NCI-H1105 (cell line): Measurements from ENCODE around the gene DIAPH3.

Source experiments
- DNase-seq: peaks from one replicate; lab custom pipeline; 2025; lab: John Stamatoyannopoulos, UW

Gene DIAPH3

DNA sequence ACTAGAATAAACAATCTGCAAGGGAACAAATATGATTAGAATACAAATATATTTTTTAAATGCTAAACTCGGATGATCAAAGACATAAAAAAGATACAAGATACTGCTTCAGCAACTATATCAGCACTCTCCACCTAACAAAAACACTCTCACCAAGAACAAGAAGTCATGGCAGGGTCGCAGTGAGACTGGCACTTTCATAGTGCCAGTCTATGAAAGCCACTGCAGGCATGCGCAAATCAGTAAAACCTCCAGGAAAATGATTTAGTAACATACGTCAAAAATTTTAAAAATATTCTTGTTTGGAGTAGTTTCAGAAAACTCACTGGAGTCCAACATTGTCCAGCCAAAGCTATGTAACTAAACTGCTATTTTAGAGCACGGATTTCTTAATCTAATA is 295.9 kb downstream of the DIAPH3 start:
- DNase-seq, result no peak

DNA sequence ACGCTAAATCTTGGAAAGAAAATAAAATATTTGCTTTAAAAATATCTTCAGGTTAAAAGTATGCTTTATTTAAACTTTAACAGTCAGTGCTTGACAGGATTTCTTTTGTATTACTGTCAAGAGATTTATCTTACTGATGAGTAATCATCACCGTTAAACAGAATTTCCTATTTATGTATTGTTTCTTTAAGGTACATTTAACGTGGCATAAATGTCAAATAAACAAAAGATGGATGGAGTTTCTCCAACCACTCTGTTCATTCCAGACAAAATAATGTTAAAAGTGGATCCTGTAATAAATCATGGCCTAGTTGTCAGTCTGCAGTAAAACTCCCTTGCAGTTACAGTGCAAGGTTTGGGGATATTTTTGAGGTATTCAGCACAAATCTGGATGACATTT is 298.3 kb downstream of the DIAPH3 start:
- no peak for DNase-seq

DNA sequence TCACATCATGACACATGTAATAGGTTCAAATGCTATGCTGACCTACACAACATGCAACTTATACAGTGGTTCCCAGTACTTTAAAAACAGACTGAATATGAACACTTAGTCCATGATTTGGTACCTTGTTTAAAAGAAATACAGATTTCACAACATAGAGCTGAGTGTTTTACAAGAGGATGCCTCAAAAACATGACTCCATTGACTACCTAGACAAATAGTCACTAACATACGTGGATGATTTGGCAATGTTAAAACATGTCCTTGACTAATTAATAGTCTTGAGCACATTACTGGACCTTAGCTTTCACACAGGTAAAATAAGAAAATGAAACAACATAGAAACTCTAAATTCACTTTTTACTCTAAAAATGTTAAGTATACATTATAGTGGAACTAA is 300.1 kb downstream of the DIAPH3 start:
- DNase-seq, result no peak

DNA sequence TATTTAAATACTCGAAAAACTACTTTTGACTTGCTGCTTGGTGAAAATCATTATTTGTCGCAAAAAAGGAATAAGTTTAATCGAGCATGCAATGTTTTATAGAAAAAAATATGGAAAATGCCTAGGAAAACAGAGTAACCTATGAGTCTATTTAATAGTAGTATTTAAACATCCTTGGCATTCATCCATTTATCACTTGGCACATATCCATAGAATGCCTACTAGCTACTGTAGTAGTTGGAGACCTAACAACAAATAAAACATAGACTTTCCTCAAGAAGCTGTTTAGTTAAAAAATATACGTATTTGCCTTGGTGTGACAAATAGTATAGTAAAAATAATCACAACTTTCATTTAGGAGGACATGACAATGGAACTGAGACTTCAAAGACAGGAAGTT is 302.1 kb downstream of the DIAPH3 start:
- peak; percentile 20 for DNase-seq

DNA sequence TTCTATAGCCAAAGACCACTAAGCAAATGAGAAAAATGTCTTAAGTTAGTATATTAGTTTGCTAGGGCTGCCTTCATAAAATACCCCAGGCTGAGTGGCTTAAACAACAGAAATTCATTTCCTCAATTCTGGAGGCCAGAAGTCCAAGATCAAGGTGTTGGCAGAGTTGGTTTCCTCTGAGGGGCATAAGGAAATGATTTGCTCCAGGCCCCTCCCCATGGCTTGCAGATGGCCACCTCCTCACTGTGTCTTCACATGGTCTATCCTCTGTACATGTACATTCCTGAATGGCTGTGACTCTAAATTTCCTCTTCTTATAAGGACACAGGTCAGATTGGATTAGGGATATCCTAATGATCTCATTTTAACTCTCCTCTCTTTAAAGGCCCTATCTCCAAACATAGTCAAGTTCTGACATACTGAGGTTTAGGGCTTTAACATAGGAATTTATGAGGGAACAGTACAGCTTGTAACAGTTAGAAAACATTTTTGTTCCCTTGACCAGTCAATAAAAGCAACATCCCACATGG is 307.4 kb downstream of the DIAPH3 start:
- no peak for DNase-seq

DNA sequence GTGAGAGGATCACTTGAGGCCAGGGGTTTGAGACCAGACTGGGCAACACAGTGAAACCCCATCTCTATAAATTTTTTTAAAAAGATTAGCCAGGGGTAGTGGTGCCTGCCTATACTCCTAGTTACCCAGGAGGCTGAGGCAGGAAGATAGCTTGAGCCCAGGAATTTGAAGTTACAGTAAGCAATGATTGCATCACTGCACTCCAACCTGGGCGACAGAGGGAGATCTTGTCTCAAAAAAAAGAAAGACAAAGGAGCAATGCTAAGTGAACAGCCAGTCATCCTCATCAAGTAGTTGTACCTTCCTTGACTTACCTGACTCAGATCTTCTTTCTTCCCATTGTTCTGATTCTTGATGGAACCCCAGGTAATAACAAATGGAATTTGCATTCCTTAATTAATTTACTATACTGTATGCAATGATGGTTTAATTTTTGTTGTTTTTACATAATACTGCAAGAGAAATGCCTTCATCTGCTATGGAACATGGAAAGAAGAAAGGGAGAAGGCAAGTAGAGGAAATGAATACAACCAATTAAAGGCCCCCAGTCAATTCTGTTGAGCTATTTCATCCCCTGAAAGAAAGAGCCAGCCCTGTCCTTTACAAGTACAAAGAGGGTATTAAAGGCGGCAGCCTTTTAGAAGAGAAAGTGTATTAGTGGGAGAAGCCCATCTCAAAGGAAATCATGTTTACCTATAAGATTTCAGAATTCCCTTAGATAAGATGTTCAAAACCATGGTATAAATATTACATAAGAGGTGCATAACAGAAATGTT is 316.7 kb downstream of the DIAPH3 start:
- no peak for DNase-seq

DNA sequence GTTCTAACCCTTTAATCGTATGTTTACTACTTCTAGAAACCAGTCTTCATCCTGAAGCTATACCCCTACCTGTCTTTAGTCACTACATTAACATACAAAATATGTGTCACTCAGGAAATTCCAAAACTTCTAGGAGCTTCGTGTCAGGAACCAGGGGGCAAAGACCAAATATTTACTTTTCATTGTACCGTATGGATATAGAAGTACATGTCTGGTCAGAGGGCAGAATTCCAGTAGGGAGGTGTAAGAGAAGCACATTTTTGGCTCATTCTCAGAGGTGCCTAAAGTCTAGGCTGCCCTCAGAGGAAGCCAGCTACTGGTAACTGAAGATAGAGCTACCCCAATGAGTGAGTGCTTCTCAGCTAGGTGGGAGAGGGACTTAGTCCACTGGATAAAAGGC is 320.7 kb downstream of the DIAPH3 start:
- no peak for DNase-seq

DNA sequence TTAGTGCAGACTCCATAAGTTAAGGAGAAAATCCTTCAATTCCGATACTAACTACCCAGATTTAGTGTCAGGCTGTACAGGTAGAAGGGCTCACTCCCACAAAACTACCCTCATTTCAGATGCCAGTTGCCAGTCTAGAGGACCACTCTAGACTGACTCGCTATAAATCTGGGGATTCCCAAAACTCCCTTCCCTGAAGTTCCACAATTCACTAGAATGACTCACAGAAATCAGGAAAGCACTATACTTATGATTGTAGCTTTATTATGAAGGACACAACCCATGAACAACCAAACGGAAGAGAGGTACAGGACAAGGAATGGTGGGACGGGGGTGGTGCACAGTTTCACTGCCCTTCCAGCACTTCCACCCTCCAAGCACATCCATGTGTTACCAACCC is 321.2 kb downstream of the DIAPH3 start:
- DNase-seq, result no peak

DNA sequence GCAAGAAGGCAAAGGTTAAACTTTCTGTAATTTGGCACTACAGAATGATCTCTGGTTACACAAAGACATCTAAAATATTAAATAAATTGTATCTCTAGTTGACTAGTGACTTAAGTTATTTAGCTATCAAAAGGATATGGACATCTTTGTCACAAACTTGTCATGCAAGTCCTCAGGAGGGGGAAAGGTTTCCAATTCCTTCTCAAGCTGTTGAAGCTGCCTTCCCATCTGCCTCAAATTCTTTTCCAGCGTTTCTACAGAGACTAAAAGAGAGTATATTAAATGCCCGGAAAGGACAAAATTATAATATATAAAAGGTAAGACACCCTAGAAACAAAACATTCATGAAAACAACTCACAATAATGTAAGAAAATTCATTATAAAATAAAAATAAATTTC is 324.5 kb downstream of the DIAPH3 start:
- DNase-seq, result no peak

DNA sequence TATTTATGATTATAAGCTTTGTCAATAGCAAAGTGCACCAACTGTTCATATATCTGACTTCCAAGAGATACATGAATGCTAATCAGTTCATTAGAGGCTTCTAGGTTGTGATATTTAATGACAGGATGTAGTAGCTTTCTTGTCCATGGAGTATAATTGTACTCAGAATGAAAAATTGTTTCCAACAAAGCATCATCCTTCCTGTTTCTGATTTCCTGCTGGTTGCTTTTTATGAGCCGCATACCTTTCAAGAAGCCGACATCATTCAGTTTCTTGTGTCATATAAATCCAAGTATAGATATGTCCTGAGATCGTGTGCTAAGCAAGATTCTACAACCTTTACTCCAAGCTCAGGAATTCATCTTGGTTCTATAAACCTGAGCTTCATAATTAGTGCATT is 326.6 kb downstream of the DIAPH3 start:
- DNase-seq, result no peak

DNA sequence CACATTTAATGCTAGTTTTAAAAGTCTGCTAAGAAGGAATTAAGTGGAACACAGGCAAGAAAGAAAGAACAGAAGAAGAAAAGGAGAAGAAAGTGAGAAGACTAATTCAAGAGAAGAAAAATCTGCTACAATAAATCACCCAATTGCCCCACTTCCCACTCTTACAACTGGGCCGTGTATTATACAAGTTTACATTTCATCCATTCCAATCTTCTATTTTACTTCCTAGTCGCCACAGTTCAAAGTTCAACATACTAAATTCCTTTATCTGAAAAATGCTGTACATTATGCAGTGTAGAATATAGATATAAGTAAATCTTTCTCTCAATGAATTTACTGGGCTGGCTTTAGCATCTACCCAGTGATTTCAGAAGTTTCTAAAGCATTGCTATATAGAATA is 328.2 kb downstream of the DIAPH3 start:
- DNase-seq, result no peak

DNA sequence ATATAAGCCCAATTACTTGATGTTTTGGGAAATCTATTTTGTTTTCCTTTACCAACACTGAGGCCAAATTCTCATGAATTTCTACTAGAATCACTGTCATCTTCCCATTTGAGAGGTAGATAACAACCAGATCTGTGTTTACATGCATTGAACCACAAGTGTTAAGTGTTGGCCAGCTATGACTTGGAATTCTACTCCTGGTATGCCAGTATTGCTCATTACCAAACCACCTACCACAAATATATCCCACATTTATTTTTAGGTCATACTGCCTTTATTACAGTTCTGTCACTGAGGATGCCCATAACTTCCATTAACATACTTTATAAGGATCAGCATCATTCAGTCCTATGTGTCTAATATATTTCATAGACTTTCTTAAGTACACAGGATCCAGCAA is 328.9 kb downstream of the DIAPH3 start:
- DNase-seq, result no peak

DNA sequence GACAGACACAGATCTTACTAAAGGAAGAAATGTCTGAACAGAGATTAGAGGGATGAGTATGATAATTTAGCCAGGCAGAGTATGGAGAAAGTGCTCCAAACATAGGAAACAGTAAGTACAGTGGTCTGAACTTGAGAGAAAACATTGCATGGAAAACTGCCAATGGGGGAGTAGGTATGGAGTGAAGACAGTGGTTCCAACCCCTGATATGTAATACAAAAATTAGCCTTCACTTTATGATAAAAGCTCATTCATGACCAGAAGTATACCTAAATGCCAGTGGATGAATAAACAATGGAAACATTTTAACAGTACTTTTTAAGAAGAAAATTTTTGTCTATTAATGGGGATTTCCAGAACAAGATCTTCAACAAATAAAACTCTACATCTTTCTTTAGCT is 334.0 kb downstream of the DIAPH3 start:
- DNase-seq, result no peak

DNA sequence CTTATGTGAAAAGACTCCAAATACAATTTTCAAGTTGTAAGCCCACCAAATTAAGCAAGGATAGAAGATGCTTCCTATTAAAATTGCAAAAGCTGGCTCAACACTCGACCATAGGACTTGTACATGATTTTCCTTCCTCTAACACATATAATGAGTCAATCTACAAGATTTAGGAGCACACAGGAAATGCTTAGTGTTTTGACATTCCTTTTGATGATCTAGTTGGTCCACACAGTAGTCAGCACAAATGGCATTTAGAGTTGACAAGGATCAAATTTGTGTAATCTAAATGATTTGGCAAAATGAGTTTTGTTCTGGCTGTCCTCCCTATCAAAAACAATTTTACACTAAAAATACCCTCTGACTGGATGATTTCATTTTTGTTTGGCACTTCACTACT is 340.2 kb downstream of the DIAPH3 start:
- DNase-seq, result no peak

DNA sequence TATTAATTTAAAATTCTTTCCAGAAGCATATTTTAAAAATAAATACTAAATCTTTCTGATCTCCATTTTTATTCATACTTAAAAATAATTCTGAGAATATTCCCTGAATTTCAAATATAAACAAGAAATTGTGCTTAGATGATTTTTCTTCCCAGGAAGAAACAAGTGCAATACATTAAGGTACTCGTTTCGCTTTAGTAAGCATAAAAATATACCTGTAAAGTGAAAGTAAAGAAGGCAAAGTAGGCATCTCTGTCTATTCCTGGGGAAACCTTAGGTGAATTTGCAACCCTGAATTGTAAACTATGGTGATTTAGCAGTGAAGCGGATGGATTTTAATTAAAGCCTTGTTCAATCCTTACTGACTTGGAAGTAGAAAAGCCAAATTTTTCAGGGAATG is 354.2 kb downstream of the DIAPH3 start:
- DNase-seq, result no peak

DNA sequence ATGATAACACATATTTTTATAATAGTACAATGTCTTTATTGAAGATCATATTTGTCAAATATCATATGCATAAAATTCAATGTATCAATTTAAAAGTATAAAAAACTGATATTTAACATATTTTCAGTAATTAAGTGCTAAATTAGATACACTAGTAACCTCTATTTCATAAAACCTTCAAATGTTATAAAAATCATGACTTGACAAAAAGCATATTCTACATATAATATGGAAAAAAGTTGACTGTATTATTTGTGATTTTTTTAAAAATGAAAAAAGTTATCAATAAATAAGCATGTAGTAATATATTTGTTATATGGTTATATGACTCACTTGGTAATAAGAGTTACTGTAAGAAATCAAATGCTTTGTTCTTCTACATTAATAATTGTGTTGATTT is 356.9 kb downstream of the DIAPH3 start:
- no peak for DNase-seq

DNA sequence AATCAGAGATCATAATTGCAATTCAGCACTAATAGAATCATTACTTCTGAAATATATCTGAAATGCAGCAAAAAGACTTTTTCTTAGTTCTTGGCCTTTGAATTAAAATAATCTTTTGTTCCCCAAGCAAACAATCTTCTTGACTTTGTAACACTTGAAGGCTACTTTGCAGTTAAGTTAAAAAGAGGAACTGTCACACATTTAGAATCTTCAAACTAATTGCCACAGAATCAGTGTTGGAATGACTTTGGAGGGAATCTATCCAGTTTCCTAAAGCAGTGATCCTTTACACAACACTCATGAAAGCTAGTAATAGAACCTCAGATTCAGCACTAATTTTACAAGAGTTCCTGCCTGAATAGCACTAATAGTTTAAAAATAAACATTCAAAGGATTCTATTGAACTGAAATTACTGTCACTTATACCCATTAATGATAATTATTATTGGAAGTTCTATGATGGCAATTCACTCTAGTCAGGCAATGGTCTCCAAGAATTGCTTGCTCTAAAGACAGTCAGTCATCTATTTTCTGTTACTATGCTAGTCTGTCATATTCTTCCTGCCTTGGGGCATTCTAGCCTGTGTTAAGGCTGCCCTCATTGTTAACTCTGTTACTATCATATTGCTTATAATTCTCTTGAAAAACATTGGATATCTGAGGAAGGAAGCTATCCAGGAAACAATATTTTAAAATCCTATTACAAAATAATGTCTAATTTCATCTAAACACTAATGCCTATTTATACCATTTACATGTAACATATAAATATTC is 362.4 kb downstream of the DIAPH3 start:
- no peak for DNase-seq

DNA sequence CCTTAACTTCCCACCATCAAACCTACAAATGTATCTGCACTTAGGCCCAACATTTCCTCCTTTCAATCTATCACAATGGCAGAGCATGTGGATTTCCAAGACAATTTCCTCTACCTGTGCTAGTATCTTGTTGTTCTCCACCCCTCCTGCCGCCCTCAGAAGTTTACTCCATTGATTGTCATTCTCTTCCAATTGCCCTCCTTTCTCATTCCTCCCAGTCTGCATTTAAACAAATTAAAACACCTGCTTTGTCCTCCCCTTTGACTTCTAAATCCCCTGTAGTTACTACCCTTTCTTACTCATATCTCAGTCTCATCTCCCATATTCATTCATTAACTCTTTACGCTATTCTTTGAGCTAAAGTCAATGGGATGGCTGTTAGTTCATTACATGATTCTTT is 370.6 kb downstream of the DIAPH3 start:
- no peak for DNase-seq

DNA sequence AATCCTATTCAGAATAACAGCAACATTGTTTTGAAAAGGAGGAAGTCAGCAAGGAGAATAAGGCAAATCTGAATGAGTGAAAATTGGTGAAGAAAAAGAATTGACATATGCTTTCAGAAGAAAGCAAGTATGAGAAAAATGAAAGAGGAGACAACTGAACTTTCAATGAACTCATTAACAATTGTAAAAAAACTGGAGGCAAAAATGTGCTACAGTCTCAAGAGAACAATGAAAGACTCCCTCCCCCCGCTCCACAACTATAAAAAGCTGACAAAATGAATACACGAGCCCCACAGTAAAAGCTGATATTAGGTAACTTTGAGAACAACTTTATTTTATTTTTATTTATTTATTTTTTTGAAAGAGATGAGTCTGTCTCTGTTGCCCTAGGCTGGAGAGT is 373.1 kb downstream of the DIAPH3 start:
- DNase-seq, result no peak

DNA sequence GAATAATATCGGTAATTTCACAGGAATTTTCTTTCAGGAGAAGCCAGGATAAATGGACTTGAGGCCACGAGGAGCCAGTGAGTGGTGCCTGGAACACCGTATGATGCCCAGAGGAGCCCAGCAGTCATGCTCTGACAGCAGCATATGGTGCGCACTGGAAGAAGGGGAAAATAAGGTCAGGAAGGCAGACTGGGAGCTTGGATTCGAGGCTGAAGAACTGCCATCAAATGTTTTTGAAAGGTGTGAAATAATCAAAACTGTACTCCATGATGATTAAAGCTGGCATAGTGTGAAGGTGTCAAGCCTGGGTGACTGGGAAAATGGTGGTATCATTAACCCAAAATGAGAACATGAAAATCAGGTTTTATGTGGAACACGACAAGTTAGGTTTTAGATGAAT is 374.2 kb downstream of the DIAPH3 start:
- DNase-seq, result no peak

DNA sequence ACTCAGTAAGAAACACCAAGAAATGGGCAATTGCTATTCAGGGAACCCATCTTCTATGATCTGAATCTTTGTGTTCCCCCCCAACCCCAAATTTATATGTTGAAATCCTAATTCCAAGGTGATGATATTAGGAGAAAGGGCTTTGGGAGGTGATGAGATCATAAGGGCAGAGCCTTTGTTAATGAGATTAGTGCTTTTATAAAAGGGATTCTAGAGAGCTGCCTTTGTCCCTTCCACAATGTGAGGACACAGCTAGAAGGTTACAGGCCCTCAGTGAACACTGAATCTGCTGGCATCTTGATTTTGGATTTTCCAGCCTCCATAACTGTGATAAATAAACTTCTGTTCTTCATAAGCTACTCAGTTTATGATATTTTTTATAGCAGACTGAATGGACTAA is 376.0 kb downstream of the DIAPH3 start:
- no peak for DNase-seq

DNA sequence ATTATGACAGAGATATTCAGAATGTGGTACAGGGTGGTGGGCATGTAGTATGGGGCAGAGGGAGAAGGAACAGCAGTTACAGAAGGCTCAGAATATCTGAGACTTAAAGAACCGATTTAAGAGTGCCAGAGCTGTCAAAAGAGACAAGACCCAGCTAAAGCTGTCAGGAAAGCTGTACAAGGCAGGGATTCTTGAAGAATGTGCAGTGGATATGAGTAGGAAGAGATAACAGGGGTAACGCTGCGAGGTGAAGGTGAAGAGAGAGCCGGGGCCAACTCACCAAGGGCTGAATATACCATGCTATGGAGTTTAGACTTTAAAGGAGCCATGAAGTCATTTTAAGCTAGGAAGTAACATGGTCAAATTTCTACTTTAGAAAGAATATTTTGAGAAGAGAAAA is 381.0 kb downstream of the DIAPH3 start:
- DNase-seq, result no peak

DNA sequence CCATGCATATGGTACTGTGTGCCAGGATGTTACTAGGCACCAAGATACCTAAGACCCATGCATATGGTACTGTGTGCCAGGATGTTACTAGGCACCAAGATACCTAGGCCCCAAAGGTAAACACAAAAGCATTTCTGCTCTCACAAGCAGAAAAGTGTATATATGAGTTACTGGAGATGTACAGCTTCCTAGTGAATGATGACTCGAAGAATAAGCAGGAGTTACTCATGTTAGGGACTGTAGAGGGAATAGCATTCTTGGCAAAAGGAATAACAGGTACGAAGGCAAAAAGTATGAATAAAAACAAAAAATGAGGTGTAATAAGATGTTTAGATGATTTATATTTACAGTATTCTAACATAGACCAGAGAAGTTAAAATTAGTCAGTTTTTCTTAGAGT is 383.7 kb downstream of the DIAPH3 start:
- no peak for DNase-seq
